Measurements from ENCODE around the gene BRD8. TPM values are rescaled to one million over a fixed set of nuclear protein-coding genes. Genes with fewer than 3 reads are reported as not detected.

BRD8 gene, protein sequence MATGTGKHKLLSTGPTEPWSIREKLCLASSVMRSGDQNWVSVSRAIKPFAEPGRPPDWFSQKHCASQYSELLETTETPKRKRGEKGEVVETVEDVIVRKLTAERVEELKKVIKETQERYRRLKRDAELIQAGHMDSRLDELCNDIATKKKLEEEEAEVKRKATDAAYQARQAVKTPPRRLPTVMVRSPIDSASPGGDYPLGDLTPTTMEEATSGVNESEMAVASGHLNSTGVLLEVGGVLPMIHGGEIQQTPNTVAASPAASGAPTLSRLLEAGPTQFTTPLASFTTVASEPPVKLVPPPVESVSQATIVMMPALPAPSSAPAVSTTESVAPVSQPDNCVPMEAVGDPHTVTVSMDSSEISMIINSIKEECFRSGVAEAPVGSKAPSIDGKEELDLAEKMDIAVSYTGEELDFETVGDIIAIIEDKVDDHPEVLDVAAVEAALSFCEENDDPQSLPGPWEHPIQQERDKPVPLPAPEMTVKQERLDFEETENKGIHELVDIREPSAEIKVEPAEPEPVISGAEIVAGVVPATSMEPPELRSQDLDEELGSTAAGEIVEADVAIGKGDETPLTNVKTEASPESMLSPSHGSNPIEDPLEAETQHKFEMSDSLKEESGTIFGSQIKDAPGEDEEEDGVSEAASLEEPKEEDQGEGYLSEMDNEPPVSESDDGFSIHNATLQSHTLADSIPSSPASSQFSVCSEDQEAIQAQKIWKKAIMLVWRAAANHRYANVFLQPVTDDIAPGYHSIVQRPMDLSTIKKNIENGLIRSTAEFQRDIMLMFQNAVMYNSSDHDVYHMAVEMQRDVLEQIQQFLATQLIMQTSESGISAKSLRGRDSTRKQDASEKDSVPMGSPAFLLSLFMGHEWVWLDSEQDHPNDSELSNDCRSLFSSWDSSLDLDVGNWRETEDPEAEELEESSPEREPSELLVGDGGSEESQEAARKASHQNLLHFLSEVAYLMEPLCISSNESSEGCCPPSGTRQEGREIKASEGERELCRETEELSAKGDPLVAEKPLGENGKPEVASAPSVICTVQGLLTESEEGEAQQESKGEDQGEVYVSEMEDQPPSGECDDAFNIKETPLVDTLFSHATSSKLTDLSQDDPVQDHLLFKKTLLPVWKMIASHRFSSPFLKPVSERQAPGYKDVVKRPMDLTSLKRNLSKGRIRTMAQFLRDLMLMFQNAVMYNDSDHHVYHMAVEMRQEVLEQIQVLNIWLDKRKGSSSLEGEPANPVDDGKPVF
- total RNA-seq: 47.1 and 51.0 TPM in 2 replicates

DNA sequence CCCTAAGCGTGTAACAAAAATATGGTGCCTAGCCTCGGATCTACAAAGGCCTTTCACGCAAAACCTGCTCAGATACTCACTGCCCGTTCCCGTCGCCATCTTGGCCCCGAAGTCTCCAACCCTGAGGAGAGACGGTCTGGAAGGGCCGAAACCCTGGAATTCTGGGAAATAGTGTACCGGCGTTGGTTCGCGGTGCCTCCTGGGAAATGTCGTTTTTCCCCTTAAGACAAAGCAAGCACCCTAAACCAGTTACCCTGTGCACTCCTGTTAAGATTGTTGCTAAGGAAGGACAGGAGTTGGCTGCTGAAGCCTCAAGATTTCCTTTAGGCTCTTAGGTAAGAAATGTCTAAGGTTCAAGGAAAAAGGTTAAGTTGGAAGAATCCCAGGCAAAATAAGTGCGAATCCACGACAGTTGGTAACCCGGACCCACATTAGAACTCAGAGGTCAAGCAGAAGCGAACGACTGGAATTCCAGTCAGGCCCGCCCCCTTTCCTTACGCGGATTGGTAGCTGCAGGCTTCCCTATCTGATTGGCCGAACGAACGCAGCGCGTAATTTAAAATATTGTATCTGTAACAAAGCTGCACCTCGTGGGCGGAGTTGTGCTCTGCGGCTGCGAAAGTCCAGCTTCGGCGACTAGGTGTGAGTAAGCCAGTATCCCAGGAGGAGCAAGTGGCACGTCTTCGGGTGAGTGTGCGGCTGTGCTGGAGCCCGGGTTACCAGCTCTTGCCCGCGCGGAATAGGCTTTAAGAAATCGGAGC, at the start of gene BRD8, which contains the start of gene KIF20A:
Gene BRD8 (minus strand): TSS at position 115 of the 761 bp plus-strand sequence. CDS start 16 bp downstream, at position 99.
Gene KIF20A (plus strand): TSS at position 597 of the 761 bp plus-strand sequence. CDS start 569 bp downstream, outside the sequence.
- peak within 1 kb of the TSS; percentile 80 for H3K4me3 ChIP-seq (ENCODE audit: insufficient read depth, low read length)
- H3K79me2 ChIP-seq (ENCODE audit: insufficient read depth, low read length): peaks cover 66% of the 10 kb centered on the region
- TF ChIP-seq, protein P1, sequence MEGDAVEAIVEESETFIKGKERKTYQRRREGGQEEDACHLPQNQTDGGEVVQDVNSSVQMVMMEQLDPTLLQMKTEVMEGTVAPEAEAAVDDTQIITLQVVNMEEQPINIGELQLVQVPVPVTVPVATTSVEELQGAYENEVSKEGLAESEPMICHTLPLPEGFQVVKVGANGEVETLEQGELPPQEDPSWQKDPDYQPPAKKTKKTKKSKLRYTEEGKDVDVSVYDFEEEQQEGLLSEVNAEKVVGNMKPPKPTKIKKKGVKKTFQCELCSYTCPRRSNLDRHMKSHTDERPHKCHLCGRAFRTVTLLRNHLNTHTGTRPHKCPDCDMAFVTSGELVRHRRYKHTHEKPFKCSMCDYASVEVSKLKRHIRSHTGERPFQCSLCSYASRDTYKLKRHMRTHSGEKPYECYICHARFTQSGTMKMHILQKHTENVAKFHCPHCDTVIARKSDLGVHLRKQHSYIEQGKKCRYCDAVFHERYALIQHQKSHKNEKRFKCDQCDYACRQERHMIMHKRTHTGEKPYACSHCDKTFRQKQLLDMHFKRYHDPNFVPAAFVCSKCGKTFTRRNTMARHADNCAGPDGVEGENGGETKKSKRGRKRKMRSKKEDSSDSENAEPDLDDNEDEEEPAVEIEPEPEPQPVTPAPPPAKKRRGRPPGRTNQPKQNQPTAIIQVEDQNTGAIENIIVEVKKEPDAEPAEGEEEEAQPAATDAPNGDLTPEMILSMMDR (IDR thresholded peaks at IDR 0.05; ENCODE audit: extremely low read depth, low read depth, low read length): no peak

DNA sequence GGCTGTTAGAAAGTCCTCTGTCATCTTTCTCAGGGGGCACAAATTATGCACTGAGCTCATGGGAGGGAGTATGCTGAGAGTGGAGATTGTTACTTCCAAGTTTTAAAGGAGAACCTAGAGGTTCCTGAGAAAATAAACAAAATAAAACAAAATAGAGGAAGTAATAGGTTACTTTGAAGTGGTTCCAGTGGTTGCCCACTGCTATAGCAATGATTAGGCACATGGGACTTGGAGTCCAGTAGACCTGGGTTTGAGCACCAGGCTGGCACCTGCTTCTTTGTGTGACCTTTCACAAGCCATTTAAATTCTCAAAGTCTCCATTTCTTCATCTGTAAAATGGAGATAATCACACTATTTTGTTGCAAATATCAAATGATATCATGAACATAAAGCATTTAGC, 48.5 kb upstream of the BRD8 start:
- Histone ChIP-seq H3K79me2 (ENCODE audit: insufficient read depth, low read length) (no peaks in the 10 kb centered on the region), H3K27ac (ENCODE audit: low read depth, low read length) (no peak overlapping the region), H3K4me2 (ENCODE audit: insufficient read depth, low read length) (no peak overlapping the region), H3K4me1 (ENCODE audit: insufficient read depth, low read length) (peaks cover 17% of the 10 kb centered on the region), H3K36me3 (ENCODE audit: insufficient read depth, low read length) (no peaks in the 10 kb centered on the region), H3K27me3 (ENCODE audit: insufficient read depth, low read length) (no peaks in the 10 kb centered on the region), H3K9me3 (ENCODE audit: low read depth, low read length) (no peaks in the 10 kb centered on the region), H2AFZ (ENCODE audit: low read length) (no peak overlapping the region), H4K20me1 (ENCODE audit: insufficient read depth, low read length) (no peaks in the 10 kb centered on the region), H3K4me3 (ENCODE audit: insufficient read depth, low read length) (no peak overlapping the region)
- no peak for DNase-seq (ENCODE audit: insufficient read length, low spot score, missing footprints)
- TF ChIP-seq, protein P1 (IDR thresholded peaks at IDR 0.05; ENCODE audit: extremely low read depth, low read depth, low read length): no peak

More for the DNA sequence above, at the start of gene BRD8, which contains the start of gene KIF20A:
- peaks cover 24% of the 10 kb centered on the region for H3K4me1 ChIP-seq (ENCODE audit: insufficient read depth, low read length)
- peaks cover 8% of the 10 kb centered on the region for H4K20me1 ChIP-seq (ENCODE audit: insufficient read depth, low read length)
- DNase-seq (ENCODE audit: insufficient read length, low spot score, missing footprints): peak; percentile 86
- H3K27ac ChIP-seq (ENCODE audit: low read depth, low read length): peak within 1 kb of the TSS; percentile 89
- H3K9me3 ChIP-seq (ENCODE audit: low read depth, low read length): no peaks in the 10 kb centered on the region
- peaks cover 58% of the 10 kb centered on the region for H3K36me3 ChIP-seq (ENCODE audit: insufficient read depth, low read length)
- H3K27me3 ChIP-seq (ENCODE audit: insufficient read depth, low read length): no peaks in the 10 kb centered on the region
- peak within 1 kb of the TSS; percentile 94 for H3K4me2 ChIP-seq (ENCODE audit: insufficient read depth, low read length)
- peak within 1 kb of the TSS; percentile 98 for H2AFZ ChIP-seq (ENCODE audit: low read length)

DNA sequence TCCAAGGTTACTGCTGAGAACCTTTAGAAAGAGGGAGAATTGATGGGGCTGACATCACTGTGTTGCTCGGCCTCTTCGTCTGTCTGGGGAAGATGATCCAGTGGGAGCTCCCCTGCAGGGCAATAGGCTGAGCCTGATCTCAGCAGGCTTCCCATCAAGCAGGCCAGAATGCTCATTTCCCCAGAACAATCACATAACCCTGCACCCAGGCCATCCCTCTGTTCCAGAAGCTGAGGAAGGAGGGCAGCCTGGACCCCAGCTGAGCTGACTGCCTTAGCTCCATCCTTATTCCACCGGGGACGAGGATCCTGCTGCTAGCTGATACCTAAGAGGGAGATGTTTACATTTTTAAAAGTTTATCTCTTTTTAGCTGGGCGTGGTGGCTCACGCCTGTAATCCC, 46.3 kb upstream of the BRD8 start:
- Histone ChIP-seq H3K27ac (ENCODE audit: low read depth, low read length) (no peak overlapping the region), H3K36me3 (ENCODE audit: insufficient read depth, low read length) (no peaks in the 10 kb centered on the region), H2AFZ (ENCODE audit: low read length) (no peak overlapping the region), H3K4me2 (ENCODE audit: insufficient read depth, low read length) (no peak overlapping the region), H3K4me1 (ENCODE audit: insufficient read depth, low read length) (no peaks in the 10 kb centered on the region), H3K27me3 (ENCODE audit: insufficient read depth, low read length) (no peaks in the 10 kb centered on the region), H3K79me2 (ENCODE audit: insufficient read depth, low read length) (no peaks in the 10 kb centered on the region), H3K4me3 (ENCODE audit: insufficient read depth, low read length) (no peak overlapping the region), H4K20me1 (ENCODE audit: insufficient read depth, low read length) (no peaks in the 10 kb centered on the region), H3K9me3 (ENCODE audit: low read depth, low read length) (no peaks in the 10 kb centered on the region)
- TF ChIP-seq, protein P1 (IDR thresholded peaks at IDR 0.05; ENCODE audit: extremely low read depth, low read depth, low read length): no peak
- DNase-seq (ENCODE audit: insufficient read length, low spot score, missing footprints): no peak
